ENCODE data around the gene ROR2. TPM values are rescaled to one million over a fixed set of nuclear protein-coding genes. Genes with fewer than 3 reads are reported as not detected.

Gene ROR2
- total RNA-seq, 1 donor = not detected

DNA sequence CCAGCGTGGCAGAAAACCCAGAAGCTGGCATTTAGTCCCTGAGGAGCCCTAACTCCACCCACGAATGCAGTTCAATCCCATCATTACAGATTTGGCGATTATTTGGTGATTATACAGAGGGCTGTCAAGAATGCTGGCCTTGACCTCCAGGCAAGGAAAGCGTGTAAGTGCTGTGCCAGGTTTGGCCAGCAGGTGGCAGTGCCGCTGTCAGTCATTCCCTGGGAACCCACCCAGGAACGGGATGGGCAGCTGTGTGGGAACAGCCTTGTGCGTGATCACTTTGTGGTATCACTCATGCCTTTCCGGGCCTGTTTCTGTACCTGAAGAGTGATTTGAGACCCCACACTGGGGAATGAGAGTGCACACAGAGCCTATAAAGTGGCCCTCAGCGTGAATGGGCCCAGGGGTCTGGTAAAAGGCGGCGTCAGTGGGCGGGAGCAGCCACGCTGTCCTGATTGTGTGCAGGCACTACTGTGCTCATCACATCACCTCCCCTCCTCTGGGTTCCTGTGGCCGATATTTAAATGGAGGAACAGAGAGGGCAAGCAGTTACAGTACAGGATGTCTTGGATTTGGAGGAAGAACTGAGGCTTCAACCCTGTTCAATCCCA lies 215.6 kb downstream of the ROR2 start:
- Histone ChIP-seq H3K4me1 (ENCODE audit: insufficient read depth, low read length) (no peaks in the 10 kb centered on the region), H3K4me3 (ENCODE audit: low read length) (no peak overlapping the region)

DNA sequence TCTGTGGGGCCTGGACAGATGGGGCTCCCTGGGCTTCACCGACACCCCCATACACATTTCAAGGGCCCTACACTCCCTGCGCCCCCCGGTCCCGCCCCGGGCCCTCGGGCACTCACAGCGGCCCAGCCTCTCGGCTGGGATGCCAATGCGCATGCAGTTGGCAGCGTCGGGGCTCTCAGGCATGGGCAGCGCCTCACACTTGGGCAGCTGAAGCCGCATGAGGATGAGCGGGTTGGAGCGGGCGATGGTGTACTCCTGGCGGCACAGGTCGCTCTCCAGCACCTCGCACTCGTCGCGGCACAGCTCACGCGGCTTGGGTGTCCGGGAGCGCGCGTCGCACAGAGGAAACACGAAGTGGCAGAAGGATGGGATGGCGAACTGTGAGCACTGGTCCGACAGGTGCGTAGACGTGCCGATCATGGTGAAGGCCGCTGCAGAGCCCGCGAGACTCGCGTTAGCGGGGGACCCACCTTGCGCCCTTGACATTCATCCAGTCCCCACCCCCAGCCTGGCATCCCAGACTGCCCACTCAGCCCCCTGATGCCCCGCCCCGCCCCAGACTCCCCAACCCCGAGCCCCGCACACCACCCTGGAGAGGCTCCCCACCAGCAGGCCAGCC lies 216.9 kb downstream of the ROR2 start:
- Histone ChIP-seq H3K4me1 (ENCODE audit: insufficient read depth, low read length) (no peaks in the 10 kb centered on the region), H3K9me3 (ENCODE audit: low read depth, low read length) (no peaks in the 10 kb centered on the region), H3K27me3 (ENCODE audit: insufficient read depth, low read length) (no peaks in the 10 kb centered on the region), H3K4me3 (ENCODE audit: low read length) (no peak overlapping the region)

More for the DNA sequence above, 215.6 kb downstream of the ROR2 start:
- Histone ChIP-seq H3K9me3 (ENCODE audit: low read depth, low read length) (no peaks in the 10 kb centered on the region), H3K27me3 (ENCODE audit: insufficient read depth, low read length) (no peaks in the 10 kb centered on the region)

GRCh38 chr9:91732187-91733005 lies 217.6 kb downstream of the ROR2 start:
- H3K27me3 ChIP-seq (ENCODE audit: insufficient read depth, low read length) = no peaks in the 10 kb centered on the region
- no peaks in the 10 kb centered on the region for H3K4me1 ChIP-seq (ENCODE audit: insufficient read depth, low read length)
- H3K4me3 ChIP-seq (ENCODE audit: low read length) = no peak overlapping the region
- H3K9me3 ChIP-seq (ENCODE audit: low read depth, low read length) = no peaks in the 10 kb centered on the region

GRCh38 chr9:91730806-91731205 lies 219.2 kb downstream of the ROR2 start:
- Histone ChIP-seq H3K27me3 (ENCODE audit: insufficient read depth, low read length) (no peaks in the 10 kb centered on the region), H3K9me3 (ENCODE audit: low read depth, low read length) (no peaks in the 10 kb centered on the region), H3K4me3 (ENCODE audit: low read length) (no peak overlapping the region), H3K4me1 (ENCODE audit: insufficient read depth, low read length) (no peaks in the 10 kb centered on the region)

DNA sequence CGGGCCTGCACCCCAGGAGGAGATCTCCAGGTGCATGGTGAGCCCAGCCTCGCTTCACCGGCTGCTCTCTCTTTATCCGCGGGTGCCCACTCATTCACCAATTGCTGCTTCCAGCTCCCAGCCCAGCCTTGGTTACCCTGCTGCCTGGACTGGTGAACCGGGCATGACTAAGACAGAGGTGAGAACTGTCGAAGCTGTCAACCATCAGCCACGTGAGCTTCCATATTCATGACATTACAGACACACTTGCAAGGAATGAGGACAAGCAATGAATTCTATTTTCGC lies 220.5 kb downstream of the ROR2 start:
- H3K4me1 ChIP-seq (ENCODE audit: insufficient read depth, low read length) = no peaks in the 10 kb centered on the region
- no peaks in the 10 kb centered on the region for H3K27me3 ChIP-seq (ENCODE audit: insufficient read depth, low read length)
- no peaks in the 10 kb centered on the region for H3K9me3 ChIP-seq (ENCODE audit: low read depth, low read length)
- no peak overlapping the region for H3K4me3 ChIP-seq (ENCODE audit: low read length)

DNA sequence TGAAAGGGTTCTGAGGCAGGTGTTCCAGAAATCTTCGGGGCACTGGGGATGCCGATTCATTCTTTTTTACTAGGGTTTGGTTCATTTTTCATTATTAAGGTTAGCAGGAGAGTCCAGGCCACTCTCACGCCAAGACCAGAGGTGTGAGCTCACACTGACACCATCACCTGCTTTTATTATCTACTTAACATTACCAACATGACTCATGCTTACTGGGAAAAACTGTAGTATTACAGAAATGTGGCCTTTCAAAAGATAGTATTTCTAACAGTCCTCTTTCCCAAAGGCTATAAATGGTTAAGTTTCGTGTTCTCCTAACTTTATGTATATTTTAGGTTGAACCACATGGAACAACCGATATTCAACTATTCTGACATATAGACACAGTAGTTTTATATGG lies 222.1 kb downstream of the ROR2 start:
- Histone ChIP-seq H3K27me3 (ENCODE audit: insufficient read depth, low read length) (no peaks in the 10 kb centered on the region), H3K9me3 (ENCODE audit: low read depth, low read length) (no peaks in the 10 kb centered on the region), H3K4me1 (ENCODE audit: insufficient read depth, low read length) (no peaks in the 10 kb centered on the region), H3K4me3 (ENCODE audit: low read length) (no peak overlapping the region)

GRCh38 chr9:91727316-91727861 lies 222.6 kb downstream of the ROR2 start:
- H3K4me3 ChIP-seq (ENCODE audit: low read length) = no peak overlapping the region
- H3K4me1 ChIP-seq (ENCODE audit: insufficient read depth, low read length) = no peaks in the 10 kb centered on the region
- no peaks in the 10 kb centered on the region for H3K27me3 ChIP-seq (ENCODE audit: insufficient read depth, low read length)
- H3K9me3 ChIP-seq (ENCODE audit: low read depth, low read length) = no peaks in the 10 kb centered on the region

DNA sequence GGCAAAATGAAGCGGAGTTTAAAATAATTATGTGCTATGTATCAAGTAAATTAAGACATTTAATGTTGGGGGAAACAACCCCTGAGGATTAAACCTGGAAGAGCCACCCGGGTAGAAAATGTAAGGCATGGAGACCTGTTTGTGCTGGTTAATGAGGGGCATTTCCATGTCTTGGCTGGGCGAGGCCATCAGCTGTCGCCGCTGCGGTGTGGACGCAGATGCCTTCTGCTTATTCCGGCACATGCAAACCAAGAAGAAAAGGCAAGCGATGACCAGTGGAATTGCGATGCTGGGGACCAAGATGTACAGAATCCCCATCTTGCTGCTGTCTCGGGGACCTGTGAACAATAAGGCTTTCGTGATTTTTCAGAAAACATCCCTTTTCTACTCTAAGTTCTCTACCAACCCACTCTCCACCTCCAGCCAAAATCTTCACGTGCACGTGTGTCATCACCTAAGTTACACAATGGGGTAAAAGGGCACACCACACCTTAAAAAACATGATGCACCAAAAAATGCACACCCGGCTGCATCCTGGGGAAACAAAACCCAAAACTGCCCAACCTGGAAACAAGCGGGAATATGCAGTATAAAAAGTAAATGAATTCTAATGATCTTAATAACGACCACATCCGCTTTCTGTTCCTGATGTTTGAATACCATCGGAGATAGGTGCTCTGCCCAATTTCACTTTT lies 223.5 kb downstream of the ROR2 start:
- H3K4me1 ChIP-seq (ENCODE audit: insufficient read depth, low read length) = no peaks in the 10 kb centered on the region
- no peak overlapping the region for H3K4me3 ChIP-seq (ENCODE audit: low read length)
- H3K9me3 ChIP-seq (ENCODE audit: low read depth, low read length) = no peaks in the 10 kb centered on the region
- no peaks in the 10 kb centered on the region for H3K27me3 ChIP-seq (ENCODE audit: insufficient read depth, low read length)

DNA sequence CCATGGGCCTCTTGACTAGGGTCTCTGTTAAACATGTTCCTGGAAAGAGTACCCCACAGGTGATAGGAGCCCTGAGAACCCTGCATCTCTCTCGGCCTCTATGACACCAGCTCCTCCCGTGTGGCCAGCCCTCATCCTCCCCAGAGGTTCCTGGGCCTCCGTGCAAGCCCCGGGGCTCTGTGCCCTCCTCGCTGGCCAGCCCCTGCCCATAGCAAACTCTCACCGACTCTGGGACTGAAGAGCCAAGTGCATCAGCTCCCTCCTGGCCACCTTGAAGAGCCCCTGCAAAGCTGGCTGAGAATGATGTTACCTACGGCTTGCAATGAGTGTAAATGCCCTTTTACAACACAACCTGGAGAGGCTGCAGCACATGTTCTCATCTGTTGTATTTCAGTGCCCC lies 224.4 kb downstream of the ROR2 start:
- H3K9me3 ChIP-seq (ENCODE audit: low read depth, low read length) = no peaks in the 10 kb centered on the region
- H3K27me3 ChIP-seq (ENCODE audit: insufficient read depth, low read length) = no peaks in the 10 kb centered on the region
- H3K4me1 ChIP-seq (ENCODE audit: insufficient read depth, low read length) = peaks cover 8% of the 10 kb centered on the region
- H3K4me3 ChIP-seq (ENCODE audit: low read length) = no peak overlapping the region

- no peaks in the 10 kb centered on the region for H3K27me3 ChIP-seq (ENCODE audit: insufficient read depth, low read length)
- peaks cover 8% of the 10 kb centered on the region for H3K4me1 ChIP-seq (ENCODE audit: insufficient read depth, low read length)
- no peak overlapping the region for H3K4me3 ChIP-seq (ENCODE audit: low read length)
- H3K9me3 ChIP-seq (ENCODE audit: low read depth, low read length) = no peaks in the 10 kb centered on the region
Measured at GRCh38 chr9:91724609-91725505, 225.2 kb downstream of the ROR2 start.

DNA sequence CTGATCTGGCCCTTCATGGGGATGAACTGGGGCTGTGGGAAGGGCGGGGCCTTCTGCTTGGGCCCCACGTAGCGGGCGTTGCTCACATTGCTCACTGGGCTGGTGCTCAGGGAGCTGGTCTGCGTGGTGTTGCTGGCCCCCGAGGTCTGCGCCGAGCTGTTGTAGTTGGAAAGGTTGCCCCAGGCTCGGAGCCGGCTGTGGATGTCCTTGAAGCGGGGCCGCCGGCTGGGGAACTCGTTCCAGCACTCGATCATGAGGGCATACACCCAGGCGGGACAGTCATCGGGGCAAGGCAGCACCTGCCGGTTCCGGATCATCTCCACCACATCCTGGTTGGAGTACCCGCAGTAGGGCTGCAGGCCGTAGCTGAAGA lies 226.0 kb downstream of the ROR2 start:
- Histone ChIP-seq H3K9me3 (ENCODE audit: low read depth, low read length) (no peaks in the 10 kb centered on the region), H3K4me3 (ENCODE audit: low read length) (no peak overlapping the region), H3K27me3 (ENCODE audit: insufficient read depth, low read length) (no peaks in the 10 kb centered on the region), H3K4me1 (ENCODE audit: insufficient read depth, low read length) (peaks cover 8% of the 10 kb centered on the region)

DNA sequence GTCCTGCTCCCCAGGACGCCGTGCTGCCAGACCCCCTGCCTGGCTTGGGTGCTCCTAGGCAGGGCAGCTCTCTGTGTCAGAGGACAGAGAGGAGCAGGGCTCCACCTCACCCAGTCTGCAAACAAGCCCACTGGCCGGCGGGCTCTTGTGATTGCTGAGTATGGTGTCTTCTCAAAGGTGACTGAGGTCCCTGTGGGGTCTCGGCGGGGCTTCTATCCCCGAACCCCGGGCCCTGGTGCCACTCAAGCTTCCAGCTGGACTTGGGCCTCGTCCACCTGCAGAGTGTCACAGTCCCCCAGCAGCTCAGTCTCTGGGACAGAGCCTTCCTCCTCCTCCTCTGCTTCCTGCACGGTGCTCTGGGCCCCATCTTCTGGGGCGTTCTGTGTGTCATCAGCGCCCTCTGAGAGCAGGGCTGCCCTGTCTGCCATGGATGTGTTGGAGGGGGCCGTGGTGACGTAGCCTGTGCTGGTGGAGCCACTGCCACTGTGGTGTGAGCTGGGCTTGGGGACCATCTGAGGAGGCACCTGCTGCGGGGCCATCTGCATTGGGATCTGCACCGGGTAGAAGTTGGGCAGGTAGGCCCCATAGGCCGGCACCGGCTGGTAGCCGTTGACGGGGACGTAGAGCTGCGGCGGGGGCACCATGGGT lies 226.5 kb downstream of the ROR2 start:
- Histone ChIP-seq H3K4me1 (ENCODE audit: insufficient read depth, low read length) (peaks cover 8% of the 10 kb centered on the region), H3K9me3 (ENCODE audit: low read depth, low read length) (no peaks in the 10 kb centered on the region), H3K27me3 (ENCODE audit: insufficient read depth, low read length) (no peaks in the 10 kb centered on the region), H3K4me3 (ENCODE audit: low read length) (no peak overlapping the region)

- Histone ChIP-seq H3K27me3 (ENCODE audit: insufficient read depth, low read length) (no peaks in the 10 kb centered on the region), H3K4me1 (ENCODE audit: insufficient read depth, low read length) (peaks cover 8% of the 10 kb centered on the region), H3K4me3 (ENCODE audit: low read length) (no peak overlapping the region), H3K9me3 (ENCODE audit: low read depth, low read length) (peaks cover 4% of the 10 kb centered on the region)
Measured at GRCh38 chr9:91720751-91721705, 229.0 kb downstream of the ROR2 start.
